Measurements from ENCODE around the gene TAF3. TPM values are rescaled to one million over a fixed set of nuclear protein-coding genes. Genes with fewer than 3 reads are reported as not detected.
A peak's percentile ranks its signal among the peaks of the same experiment; 100 is the strongest.

TAF3 gene
- polyA plus RNA-seq, 3 donors: 11.2 to 12.2 (median 11.3) TPM

DNA sequence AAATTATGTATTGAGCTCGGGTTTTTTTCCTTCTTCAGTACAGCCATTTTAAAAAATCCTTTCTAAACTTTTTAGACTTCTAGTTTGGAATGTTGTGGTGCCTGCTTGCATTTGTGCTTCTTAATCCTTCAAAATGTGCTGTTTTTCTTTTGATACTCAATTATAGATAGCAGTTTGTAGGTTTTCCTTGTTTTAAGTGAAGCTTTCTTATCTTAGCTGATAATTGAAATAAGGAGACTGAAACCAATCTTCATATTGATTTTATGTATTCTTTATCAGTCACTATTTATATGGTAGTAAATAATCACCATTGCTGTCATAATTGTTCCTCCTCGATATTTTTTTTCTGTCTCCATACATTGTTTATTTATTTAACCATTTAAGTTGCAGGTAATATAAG is 56.6 kb downstream of the TAF3 start:
- DNase-seq: no peak

DNA sequence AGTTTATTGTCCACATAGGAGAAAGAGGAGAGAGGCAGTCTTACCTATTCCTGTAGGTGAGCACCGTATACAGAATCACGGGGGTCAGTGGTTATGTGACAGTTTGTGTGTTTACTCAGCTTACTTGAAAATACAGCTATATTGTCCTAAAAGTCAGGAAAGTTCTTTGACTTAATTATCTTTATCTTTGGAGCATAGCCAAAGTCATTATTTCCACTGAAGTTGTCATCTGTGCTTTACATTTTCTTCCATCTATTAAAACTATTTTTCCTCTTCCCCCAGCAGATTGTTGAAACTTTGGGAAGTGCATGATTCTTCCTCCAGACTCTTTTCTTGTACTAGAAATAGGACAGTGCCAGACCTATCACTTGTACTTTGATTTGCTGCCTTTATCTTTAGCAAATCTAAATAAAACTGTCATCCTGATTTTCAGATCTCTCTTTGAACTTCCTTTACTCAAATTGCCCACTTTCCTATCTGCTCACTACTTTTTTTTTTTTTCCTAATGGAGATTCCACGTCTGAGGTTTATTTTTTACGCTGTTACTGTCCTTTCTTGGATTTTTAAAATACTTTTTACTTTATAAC is 58.3 kb downstream of the TAF3 start:
- DNase-seq: no peak

DNA sequence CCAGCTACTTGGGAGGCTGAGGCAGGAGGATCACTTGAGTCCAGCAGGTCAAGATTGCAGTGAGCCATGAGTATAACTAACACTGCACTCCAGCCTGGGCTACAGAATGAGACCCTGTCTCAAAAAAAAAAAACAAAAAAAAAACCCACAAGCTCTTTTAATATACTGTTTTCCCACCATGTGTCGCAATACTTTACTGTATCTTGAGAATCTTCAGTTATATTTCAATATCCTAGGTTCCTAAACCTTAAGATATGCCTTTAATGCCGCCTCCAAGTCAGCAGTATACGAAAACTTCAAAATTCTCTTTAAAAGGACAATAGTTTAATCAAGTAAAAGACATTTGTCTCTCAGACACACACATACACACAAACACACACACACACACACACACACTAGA is 62.8 kb downstream of the TAF3 start:
- no peak for DNase-seq

DNA sequence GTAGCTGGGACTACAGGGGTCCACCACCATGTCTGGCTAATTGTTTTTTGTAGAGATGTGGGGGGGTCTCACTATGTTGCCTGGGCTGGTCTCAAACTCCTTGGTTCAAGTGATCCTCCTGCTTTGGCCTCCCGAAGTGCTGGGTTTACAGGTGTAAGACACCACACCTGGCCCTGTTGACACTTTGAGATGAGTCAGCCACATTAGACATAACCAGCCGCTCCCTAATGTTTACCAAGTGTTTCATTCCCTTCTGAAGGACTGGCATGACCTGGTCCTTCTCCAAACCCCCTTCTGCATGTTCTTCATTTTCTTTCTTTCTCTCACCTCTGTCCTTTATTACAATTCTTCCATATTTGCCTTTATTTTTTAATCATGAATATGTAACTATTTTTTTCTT is 67.8 kb downstream of the TAF3 start:
- no peak for DNase-seq

DNA sequence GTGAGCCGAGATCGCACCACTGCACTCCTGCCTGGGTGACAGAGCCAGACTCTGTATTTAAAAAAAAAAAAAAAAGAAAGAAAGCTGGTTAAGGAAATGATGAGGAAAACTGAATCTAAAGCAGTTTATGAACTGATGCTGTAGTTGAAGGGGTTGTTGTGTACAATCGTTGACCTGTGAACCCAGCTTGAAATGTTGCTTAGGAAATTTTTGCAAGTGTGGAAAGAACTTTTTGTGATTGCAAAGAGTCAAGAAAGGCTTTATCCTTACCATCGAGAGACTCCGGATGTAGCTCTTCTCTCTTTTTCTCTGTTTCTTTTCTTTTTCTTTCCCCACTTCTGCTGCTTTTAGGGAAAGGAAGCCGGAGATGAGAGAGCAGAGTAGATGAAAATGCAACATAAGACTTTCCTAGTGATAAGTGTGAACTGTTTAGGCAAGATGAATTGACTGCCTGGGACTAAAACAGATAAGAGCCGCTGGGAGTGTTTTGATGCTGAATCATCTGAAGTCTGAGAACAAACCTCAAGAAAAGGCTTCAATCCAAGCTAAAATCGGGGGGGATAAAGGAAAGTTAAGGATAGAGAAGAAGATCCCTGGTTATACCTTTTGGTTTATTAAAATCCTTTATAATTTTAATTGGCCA is 69.0 kb downstream of the TAF3 start:
- DNase-seq: no peak

DNA sequence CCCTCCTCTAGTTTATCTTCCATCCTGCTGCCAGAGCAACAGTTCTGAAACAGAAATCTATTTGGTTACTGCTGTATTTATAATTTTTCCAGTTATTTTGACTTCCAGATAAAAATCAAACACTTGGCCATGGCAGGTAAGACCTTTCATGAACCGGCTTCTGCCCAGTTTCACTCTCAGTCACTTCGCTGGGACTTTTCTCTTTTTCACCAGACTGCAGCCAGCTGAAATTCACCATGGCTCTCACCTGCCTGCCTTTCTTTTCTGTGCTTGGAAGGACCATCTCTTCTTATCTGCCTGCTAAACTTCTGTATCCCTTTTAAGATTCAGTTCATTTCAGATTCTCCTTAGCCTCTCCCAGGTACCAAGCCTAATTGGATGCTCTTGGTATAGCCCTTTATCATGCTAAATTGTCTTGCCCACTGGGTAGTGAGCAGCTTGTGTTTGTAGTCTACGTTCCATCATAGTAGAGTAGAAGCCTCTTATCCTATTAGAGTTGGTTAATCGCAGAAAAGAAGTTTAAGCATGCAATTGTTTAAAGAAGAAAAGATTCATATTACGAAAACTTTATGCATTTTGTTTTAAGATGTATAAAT is 71.7 kb downstream of the TAF3 start:
- DNase-seq: no peak

DNA sequence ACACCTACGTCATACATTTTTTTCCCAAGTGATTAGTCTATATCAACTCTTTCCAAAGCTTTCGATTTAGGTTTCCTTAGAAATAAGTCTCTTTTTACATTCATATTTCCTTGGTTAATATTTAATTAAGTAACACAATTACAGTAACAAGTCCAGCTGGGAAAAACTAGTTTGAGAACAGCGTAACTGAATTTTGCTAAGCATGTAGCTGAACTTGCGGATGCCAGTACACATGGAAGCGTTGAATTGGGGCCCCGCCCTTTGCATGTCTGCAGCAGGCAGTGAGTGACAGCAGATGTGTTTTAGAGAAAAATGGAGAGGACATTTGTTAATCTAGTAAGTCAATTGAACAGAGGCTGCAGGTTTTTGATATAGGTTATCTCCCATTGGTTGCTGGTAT is 72.5 kb downstream of the TAF3 start:
- no peak for DNase-seq

DNA sequence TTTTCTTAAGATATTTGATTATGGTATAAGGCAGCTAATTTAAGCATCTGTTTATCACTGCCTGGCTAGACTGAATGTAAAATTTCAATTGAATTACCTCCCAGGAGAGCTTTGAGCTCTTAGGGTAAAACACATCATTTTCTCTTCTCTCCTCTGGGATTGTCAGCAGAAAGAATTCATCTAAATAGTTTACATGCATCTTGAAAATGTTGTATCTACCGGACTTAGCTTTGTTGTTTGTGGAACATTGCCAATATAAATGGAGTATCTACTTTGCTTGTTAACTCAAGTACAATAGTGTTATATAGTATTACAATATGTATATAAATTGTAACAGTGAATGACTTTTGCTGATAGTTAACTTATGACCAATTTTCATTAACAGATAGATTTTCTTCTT is 73.3 kb downstream of the TAF3 start:
- no peak for DNase-seq

DNA sequence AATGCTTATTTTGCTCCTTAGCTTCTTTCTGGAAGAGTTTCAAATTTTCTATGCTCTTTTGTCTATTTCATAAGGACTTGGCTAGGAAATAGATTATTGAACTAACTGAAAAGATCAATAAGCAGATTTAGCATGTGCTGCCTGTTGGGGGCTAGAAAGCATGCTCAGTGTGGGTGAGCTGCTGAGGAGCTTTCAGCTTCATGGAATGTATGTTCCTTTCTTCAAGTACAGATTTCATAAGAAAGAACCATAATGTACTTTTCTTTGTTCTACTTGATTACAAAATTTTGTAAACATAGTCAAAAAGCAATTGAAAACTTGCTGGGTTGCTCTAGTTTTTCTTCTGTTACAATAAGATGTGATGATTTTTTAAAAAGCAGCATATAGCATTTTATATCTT is 73.8 kb downstream of the TAF3 start:
- no peak for DNase-seq

DNA sequence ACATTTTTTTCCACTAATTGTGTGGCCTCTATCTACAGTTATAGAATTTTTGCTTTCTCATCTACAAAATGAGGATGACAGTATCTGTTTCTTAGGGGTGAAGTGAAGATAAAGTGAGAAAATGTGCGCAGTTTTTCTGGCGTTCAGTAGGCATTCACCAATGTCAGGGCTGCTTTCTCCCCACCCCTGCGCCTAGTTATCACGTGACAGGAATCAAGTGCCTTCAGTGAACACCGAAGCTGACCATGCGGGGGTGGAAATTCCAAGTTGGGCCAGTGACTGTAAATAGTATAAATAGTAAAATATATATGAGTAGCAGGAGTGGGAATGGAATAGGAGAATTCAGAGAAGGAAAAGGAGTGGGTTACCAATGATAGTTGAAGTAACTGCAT is 77.4 kb downstream of the TAF3 start:
- no peak for DNase-seq

DNA sequence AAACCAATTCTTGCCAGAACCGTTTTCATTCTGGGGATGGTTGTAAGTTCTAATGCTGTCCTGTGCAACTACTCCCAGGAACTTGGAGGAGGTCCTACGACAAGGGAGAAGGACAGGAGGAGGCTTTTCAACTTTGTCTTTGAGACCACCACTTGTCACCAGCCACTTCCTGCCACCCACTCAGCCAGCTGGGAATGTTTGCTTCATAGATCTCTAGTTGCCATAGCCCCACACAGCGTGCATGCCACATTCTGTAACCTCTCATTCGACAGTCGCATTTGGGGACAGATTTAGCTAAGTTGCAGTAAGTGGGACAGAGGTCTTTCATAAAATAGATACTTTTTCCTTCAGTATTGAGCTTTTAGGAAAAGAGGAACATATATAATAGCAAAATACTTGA is 78.0 kb downstream of the TAF3 start:
- DNase-seq: no peak

DNA sequence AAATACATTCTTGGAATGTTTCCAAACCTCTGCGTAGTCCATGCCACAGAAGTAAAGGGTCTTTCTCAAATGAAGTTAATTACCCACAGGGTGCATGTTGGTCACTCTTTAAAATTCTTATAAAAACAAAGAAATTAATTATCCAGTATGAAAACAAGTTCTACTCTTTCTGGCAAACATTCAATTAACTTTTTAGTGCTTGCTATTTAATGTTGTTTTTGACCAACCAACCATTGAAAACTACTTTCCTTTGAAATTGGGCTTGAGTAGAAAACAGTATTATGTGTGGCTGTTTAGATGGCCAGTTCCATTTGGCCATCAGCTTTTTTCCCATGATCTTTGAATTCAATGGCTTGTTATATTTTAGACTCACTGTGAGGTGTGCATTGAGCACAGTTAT is 83.0 kb downstream of the TAF3 start:
- DNase-seq: peak; percentile 52

DNA sequence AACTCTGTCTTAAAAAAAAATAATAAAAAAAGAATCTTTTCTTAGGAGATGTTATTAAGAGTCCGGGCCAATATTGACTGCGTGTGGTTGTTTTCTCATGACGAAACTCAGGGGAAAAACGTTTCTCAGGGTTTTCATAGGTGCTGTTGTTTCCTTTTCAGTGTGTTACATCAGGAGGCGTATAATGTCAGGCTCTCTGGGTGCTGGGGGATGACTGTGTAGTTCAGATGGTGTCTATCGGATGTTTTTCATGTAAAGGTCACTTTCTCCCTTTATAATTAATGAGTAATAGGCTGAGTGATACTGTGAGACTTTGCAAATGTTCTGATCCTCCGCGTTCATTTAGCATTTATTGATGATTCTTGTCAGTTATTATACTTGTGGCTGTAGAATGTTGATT is 84.1 kb downstream of the TAF3 start:
- DNase-seq: no peak

DNA sequence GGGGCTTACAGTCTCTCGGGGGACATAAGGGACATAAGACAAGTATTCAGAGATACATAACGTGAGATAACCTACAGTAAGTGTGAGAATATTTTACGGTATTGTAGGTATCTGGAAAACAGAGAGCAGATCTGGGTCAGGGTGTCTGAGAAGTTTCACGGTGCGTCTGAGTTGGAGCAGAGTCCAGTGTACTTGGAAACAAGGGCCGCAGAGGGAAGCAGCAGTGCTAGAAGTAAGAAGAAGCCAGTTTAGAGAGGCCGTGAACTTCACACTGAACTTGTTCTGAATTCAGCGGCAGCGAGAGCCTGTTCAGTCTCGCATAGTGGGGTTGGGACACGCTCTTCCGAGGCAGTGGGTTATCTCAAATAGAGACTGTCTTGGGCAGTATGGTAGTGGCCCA is 85.5 kb downstream of the TAF3 start:
- no peak for DNase-seq

DNA sequence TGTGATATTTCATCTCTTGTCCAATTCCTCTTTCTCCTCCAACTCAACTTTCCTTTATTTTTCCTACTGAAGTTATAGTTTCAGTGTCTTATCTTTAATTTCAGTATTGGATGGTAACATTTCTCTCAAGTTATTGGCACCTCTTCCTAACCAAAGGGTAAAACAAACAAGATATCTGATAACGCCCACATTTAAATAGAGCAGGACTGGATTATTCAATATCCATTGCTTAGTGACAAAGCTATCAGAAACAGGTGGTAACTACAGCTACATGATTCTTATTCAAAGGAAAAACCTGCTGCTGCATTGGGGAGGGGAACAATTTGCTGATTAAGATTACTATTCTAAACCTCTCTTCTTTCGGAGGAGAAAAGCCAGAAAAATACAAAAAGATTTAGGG is 87.8 kb downstream of the TAF3 start:
- no peak for DNase-seq

DNA sequence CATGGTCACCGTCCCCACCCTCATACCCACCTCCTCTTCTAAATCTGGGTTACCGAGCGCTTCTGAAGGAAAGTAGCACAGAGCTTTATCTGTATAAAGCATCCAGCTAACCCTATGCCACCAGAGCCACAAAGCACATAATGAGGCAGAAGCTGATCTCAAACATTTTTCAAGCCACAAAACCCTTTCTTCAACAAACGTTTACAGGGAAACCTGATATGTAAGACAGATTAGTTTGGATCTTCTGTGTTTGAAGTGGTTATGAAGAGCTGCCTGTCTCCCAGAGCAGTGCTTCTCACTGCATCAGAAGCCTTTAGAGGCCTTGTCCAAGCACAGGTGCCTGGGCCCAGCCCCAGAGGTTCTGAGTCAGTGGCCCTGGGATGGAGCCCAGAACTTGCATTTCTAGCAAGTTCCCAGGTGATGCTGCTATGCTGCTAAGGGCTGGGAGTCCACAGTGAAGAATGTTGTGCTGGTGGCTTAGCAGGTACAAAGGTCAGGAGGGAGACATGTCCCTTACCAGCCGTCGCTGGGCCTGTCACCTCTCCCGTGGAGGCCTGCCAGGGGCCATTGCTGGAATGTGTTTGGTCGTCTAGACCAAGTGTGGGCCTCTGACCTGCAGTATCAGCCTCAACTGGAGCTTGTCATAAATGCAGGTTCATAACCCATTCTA is 90.4 kb downstream of the TAF3 start:
- no peak for DNase-seq

DNA sequence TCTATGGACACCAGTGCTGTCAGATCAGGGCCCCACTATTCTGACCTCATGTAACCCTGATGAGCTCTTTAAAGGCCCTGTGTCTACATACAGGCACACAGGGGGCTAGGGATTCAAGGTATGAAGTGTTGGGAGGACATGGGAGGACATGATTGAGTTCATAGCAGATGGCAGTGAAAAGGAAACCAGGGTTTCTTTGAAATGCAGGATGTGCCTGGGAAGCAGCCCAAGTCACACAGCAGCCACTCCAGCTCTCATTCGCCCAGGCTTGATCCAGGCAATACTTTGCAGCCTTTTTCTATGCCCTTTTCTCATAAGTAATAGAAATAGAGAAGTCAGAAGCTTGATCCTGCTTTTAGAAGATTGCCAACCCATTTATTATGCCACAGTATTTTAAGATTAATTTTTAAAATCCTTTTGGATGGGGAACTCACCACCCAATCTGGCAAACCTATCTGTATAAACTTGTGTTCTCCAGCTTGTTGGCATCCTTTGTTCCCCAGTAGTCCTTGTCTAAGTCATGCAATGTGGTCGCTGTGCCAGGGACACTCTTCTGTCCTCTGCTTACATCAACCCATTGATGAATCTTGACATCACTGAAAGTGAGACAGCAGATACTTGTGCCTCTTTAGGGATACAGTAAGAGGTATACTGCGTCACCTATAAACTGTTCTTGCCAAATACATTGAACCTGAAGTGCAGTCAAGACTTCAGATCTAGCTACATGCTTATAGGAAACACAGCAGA is 95.0 kb downstream of the TAF3 start:
- DNase-seq: no peak

DNA sequence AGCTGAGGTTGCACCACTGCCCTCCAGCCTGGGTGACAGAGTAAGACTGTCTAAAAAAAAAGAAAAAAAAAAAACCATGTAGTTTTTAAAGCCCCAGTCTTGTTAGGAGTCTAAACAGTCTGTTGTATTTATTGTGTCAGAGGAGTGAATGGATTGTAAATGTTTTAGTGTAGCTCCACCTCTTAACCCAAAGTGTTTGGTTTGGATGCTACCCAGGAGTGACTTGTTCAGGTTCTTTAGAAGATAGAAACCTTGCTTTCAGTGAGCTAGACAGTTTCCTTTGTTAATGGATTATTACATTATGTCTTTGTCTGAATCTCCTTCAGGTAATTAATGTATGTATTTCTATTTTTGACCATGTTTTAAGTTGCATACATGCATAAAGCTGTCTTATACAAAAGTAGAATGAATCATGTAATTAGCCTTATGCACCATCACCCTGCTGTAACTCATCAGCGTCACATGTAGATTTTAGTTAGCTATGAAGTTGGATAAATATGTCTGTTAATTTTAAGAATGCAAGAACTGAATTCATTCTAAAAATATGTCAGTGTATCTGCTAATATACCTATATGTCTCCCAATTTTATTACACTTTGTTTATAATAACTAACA is 97.7 kb downstream of the TAF3 start:
- peak; percentile 52 for DNase-seq

DNA sequence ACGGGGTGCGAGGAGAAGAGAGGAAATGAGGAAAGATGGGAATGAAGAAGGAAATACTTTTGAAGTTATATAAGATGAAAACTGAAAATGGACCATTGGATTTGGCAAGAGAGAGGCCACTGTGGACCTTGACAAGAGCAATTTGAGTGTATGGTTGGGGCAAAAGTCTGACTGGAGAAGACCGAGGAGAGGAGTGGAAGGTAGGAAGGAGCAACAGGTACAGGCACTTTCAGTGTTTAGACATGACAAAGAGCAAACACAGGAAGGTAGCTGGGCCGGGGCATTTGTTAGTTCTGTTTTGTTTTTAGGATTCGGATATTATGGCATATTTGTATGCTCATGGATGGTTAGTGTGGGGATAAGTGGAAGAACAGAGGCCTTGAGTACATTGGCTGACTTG is 99.4 kb downstream of the TAF3 start:
- DNase-seq: no peak

DNA sequence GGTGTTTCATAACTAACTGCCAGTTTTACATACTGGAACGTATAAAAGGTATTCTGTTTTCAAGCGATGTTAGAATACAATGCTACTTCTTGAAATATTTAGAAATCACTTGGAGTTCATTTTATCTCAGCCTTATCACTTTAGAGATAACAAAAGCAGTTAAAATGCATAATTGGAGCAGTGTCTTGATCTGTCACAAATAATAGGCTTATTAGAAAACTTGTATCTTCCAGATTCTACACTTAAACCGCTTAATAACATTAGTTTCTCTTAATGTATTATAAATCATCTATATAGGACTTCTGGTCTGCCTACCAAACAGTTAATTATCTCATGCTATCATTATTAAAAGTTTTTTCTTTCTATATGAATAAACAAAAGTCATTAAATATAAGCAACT is 104.4 kb downstream of the TAF3 start:
- DNase-seq: no peak

DNA sequence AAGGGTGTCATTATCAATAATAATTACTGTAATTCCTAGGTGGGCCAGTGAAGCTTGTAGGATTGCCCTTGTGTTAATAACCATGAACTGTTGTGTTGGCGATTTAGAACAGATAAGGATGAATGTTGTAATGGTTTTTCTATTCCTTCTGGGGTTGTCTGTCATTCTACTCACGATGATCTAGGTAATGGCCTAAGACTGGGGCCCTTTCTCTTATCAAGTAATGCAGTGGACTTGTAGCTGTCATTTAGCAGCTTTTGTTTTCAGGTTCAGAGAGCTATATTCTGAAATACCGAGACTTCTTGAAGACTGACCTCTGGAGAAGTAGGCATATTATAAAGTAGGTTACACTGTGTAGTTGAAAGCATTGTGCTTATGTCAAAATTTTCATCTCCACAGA is 110.2 kb downstream of the TAF3 start:
- no peak for DNase-seq

Measured in renal pelvis (tissue), 4 donors.